ENCODE measurements around the gene PGK1. TPM values are rescaled to one million over a fixed set of nuclear protein-coding genes. Genes with fewer than 3 reads are reported as not detected.
"Not testable (repeated sequence)": the region's sequence is repeated elsewhere in the genome, so short reads cannot be mapped to it uniquely, and the experiment has no call there.

Gene PGK1
- total and polyA plus RNA-seq, 10 donors, result 69.9 to 355 (median 199) TPM

DNA sequence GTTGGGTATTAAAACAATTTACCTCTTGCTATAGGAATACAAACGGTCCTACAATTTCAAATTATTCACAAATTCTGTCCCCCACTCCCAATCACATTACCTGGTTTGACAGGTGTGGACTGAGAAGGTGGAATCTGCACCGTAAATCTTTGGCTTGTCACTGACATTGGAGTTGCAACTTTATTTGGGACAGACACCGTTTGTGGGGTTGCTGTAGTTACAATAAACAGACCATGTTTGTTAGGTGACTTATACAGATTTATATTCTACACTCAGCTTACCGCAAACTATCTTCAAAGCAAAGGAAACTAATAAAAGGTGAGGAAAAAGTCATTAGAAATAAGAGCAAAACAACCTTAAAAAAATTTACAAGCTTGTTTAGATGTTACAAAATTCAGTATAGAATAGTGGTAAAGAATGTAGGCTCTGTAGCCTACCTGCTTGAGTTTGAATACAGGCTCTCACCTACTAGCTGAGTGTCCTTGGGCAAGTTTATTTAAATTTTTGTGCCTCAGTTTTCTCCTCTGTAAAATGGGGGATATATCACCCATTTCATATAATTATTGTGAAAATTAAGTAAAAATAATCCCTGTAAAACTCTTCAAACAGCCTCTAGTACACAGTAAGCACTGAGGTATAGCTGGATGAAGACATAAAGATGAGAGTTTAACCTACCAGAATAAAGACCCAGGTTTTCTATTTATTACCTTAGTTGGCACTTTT lies 29.4 kb downstream of the PGK1 start:
- intact Hi-C loops (cut with DNase I; ENCODE audit: low total_unique reads), result no loop called here
- DNase-seq, result no peak
- H3K27me3 ChIP-seq (replicated peaks in 1 of 7), result no peaks in the 10 kb centered on the region
- H3K27ac ChIP-seq, result no peak overlapping the region
- TF ChIP-seq POLR2AphosphoS5 (IDR thresholded peaks at IDR 0.05) (no peak), POLR2A (IDR thresholded peaks at IDR 0.05) (no peak)
- TF ChIP-seq, protein P1, sequence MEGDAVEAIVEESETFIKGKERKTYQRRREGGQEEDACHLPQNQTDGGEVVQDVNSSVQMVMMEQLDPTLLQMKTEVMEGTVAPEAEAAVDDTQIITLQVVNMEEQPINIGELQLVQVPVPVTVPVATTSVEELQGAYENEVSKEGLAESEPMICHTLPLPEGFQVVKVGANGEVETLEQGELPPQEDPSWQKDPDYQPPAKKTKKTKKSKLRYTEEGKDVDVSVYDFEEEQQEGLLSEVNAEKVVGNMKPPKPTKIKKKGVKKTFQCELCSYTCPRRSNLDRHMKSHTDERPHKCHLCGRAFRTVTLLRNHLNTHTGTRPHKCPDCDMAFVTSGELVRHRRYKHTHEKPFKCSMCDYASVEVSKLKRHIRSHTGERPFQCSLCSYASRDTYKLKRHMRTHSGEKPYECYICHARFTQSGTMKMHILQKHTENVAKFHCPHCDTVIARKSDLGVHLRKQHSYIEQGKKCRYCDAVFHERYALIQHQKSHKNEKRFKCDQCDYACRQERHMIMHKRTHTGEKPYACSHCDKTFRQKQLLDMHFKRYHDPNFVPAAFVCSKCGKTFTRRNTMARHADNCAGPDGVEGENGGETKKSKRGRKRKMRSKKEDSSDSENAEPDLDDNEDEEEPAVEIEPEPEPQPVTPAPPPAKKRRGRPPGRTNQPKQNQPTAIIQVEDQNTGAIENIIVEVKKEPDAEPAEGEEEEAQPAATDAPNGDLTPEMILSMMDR (IDR thresholded peaks at IDR 0.05 in 8 of 11, conservative IDR thresholded peaks at IDR 0.05 in 3 of 11), result no peak
- H3K4me1 ChIP-seq, result peaks cover 0 to 4% (median under 1%) of the 10 kb centered on the region in 6 donors
- 65 to 89% (median 77%) methylated on average over 4 of the region's 4 CpGs for WGBS, 5 donors
- no peak overlapping the region for H3K4me3 ChIP-seq
- no peaks in the 10 kb centered on the region for H3K9me3 ChIP-seq
- peaks cover 0 to 58% (median 1%) of the 10 kb centered on the region in 6 donors for H3K36me3 ChIP-seq

DNA sequence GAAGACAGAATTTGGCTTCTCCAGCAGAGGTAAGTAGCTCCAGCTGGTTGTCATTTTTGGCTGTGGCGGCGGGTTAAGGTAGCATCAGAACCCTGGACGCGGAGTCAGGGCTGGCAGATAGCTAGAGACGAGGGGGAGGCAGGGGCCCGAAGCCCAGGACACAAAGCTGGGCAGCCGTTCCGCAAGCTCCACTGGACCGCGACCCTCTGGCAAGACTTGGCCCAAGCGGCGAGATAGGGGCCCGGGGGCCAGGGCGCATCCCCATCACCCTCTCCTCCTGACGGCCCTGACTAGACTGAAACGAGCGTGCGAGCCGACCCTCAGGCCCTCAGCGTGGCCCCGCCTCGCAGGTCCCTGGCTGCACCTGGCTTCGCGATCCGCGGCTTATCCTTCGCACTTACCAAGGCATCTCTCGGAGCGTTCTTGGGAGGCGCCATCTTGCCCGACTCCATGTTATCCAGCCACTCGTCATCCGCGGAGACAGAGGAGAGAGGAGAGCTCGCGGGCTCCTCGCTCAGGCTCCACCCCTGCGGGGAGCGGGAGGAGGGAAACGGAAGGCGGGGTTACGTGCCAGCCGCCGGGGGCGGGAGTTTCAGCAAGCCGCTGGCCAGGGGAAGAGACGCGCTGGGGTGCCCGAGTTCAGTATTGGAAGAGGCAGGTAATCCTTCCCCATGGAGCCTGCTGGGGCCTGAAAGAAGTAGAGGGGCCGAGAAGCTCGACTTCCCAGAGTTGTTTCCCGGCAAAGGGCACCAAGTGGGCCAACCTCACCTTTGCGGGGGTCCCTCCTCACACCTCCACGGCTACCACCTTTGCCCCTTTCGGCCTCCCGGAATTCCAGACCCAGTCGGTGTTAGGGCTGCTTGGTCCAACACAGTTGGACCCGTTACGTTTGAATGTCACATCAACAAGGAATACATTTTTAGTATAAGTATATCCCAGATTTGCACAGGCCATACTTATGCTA lies 35.4 kb downstream of the PGK1 start, which contains the start of gene TAF9B:
Gene TAF9B, minus strand, starts transcription at position 491 of the 964 bp plus-strand sequence. Its CDS starts 39 bp downstream, at position 452.
- TF ChIP-seq POLR2AphosphoS5 (IDR thresholded peaks at IDR 0.05) (peak; percentile 86 to 93 (median 87)), POLR2A (IDR thresholded peaks at IDR 0.05) (no peak)
- H3K36me3 ChIP-seq, result peaks cover 0 to 6% (median 0%) of the 10 kb centered on the region in 6 donors
- no peaks in the 10 kb centered on the region for H3K27me3 ChIP-seq (replicated peaks in 1 of 7)
- DNase-seq, result peak; percentile 94
- peaks cover 0 to 15% (median 4%) of the 10 kb centered on the region in 6 donors for H3K4me1 ChIP-seq
- intact Hi-C loops (cut with DNase I; ENCODE audit: low total_unique reads), result no loop called here
- peak within 1 kb of the TSS; percentile 36 to 85 (median 76) for H3K27ac ChIP-seq
- 5 to 57% (median 15%) methylated on average over 34 to 59 of the region's 59 CpGs for whole genome bisulfite sequencing, 5 donors
- peak within 1 kb of the TSS; percentile 54 to 73 (median 58) for H3K4me3 ChIP-seq
- H3K9me3 ChIP-seq, result no peaks in the 10 kb centered on the region

DNA sequence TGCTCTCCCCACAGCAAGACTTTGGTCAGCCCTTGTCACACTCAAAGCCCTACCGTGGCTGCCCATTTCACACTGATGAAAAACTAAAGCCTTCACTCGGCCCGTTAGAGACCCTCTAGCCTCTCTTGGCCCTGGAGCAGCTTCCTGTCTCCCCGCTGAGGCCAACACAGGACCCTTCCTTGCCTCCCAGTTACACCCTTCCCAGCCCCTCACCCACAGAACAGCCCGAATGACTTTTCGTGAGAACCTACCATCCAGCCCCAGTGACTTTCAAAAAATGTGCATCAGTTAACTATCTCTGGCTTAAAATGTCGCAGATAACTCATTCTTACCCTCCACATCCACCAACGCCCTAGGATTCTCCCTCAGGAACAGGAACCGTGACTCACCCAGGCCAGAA lies 36.2 kb downstream of the PGK1 start:
- peak overlapping the region in 1 of 8 donors; percentile 73 for H3K4me3 ChIP-seq

DNA sequence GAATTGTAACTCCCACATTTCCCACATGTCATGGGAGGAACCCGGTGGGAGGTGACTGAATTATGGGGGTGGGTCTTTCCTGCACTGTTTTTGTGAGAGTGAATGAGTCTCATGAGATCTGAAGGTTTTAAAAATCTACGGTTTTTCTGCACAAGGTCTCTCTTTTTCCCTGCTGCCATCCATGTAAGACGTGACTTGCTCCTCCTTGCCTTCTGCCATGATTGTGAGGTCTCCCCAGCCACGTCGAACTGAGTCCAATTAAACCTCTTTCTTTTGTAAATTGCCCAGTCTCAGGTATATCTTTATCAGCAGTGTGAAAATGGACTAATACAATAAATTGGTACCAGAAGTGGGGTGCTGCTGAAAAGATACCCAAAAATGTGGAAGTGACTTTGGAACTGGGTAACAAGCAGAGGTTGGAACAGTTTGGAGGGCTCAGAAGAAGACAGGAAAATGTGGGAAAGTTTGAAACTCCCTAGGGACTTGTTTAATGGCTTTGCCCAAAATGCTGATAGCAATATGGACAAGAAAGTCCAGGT lies 43.0 kb downstream of the PGK1 start:
- H3K36me3 ChIP-seq; H3K4me1 ChIP-seq; H3K27me3 ChIP-seq (replicated peaks in 1 of 7); DNase-seq; H3K4me3 ChIP-seq; H3K27ac ChIP-seq; intact Hi-C loops (cut with DNase I; ENCODE audit: low total_unique reads): not testable (repeated sequence)
- 87 to 98% (median 92%) methylated on average over 5 of the region's 5 CpGs for WGBS, 5 donors
- peaks cover 0 to 34% (median 20%) of the 10 kb centered on the region in 8 donors for H3K9me3 ChIP-seq

More for the DNA sequence above, 36.2 kb downstream of the PGK1 start:
- WGBS, 5 donors, result 82 to 96% (median 93%) methylated on average over 9 of the region's 9 CpGs
- Histone ChIP-seq H3K4me1 (peaks cover 0 to 15% (median 4%) of the 10 kb centered on the region in 6 donors), H3K27me3 (replicated peaks in 1 of 7) (no peaks in the 10 kb centered on the region), H3K36me3 (no peaks in the 10 kb centered on the region), H3K9me3 (no peaks in the 10 kb centered on the region), H3K27ac (peak overlapping the region in 1 of 8 donors; percentile 32)
- intact Hi-C loops (cut with DNase I; ENCODE audit: low total_unique reads), result no loop called here
- no peak for DNase-seq
- TF ChIP-seq, protein P1 (IDR thresholded peaks at IDR 0.05 in 8 of 11, conservative IDR thresholded peaks at IDR 0.05 in 3 of 11), result no peak
- no peak for TF ChIP-seq POLR2A (IDR thresholded peaks at IDR 0.05)
- TF ChIP-seq POLR2AphosphoS5 (IDR thresholded peaks at IDR 0.05), result no peak

- intact Hi-C loops (cut with DNase I; ENCODE audit: low total_unique reads); H3K36me3 ChIP-seq; H3K9me3 ChIP-seq; H3K4me3 ChIP-seq; H3K4me1 ChIP-seq; DNase-seq; H3K27ac ChIP-seq: not testable (repeated sequence)
- WGBS, 5 donors, result 66 to 85% (median 77%) methylated on average over 2 of the region's 2 CpGs; no CpG with 5 or more reads in 1 of the 5 donors
- H3K27me3 ChIP-seq (replicated peaks in 1 of 7), result peaks cover 0 to 21% (median 0%) of the 10 kb centered on the region in 7 donors
Observed at GRCh38 chrX:78157373-78157772, 53.3 kb downstream of the PGK1 start.

DNA sequence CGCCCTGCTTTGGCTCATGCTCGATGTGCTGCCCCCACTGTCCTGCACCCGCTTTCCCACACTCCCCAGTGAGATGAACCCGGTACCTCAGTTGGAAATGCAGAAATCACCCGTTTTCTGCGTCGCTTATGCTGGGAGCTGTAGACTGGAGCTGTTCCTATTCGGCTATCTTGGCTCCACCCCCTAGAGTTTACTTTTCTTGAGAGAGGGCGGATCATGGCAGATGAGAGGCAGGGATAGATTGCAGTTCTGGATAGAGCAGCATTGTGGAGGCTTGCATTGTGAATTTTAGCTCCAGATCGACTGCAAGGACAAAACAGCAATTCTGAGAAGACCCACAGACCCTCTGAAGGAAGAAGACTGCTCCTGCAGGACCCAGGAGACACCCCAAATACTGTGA lies 53.8 kb downstream of the PGK1 start:
- 78 to 94% (median 89%) methylated on average over 8 to 10 of the region's 10 CpGs for WGBS, 5 donors
- H3K27me3 ChIP-seq (replicated peaks in 1 of 7), result peaks cover 0 to 21% (median 0%) of the 10 kb centered on the region in 7 donors
- DNase-seq; H3K4me3 ChIP-seq; intact Hi-C loops (cut with DNase I; ENCODE audit: low total_unique reads); H3K27ac ChIP-seq; H3K9me3 ChIP-seq; H3K36me3 ChIP-seq; H3K4me1 ChIP-seq: not testable (repeated sequence)

DNA sequence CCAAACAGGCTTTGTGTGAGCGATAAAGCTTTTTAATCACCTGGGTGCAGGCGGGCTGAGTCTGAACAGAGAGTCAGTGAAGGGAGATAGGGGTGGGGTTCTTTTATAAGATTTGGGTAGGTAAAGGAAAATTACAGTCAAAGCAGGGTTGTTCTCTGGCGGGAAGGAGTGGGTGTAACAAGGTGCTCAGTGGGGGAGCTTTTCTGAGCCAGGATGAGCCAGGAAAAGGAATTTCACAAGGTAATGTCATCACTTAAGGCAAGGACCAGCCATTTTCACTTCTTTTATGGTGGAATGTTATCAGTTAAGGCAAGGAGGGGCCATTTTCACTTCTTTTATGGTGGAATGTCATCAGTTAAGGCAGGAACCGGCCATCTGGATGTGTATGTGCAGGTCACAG lies 56.7 kb downstream of the PGK1 start:
- H3K27ac ChIP-seq; DNase-seq; H3K4me1 ChIP-seq; H3K4me3 ChIP-seq; H3K9me3 ChIP-seq; H3K36me3 ChIP-seq; intact Hi-C loops (cut with DNase I; ENCODE audit: low total_unique reads): not testable (repeated sequence)
- 66 to 97% (median 89%) methylated on average over 4 of the region's 4 CpGs for WGBS, 5 donors
- peaks cover 0 to 21% (median 0%) of the 10 kb centered on the region in 7 donors for H3K27me3 ChIP-seq (replicated peaks in 1 of 7)

GRCh38 chrX:78163175-78163574 lies 59.1 kb downstream of the PGK1 start:
- H3K27me3 ChIP-seq (replicated peaks in 1 of 7), result peaks cover 0 to 12% (median 0%) of the 10 kb centered on the region in 7 donors
- DNase-seq; intact Hi-C loops (cut with DNase I; ENCODE audit: low total_unique reads); H3K4me1 ChIP-seq; H3K36me3 ChIP-seq; H3K4me3 ChIP-seq; H3K9me3 ChIP-seq; H3K27ac ChIP-seq: not testable (repeated sequence)
- WGBS, 5 donors, result 52 to 92% (median 67%) methylated on average over 4 of the region's 4 CpGs
